Keratinocyte (primary cell): ENCODE data around the gene ZDHHC9. TPM values are rescaled to one million over a fixed set of nuclear protein-coding genes. Genes with fewer than 3 reads are reported as not detected.

ENCODE experiments used
- DNase-seq: peaks from one replicate; pipeline ENCODE4 v3.0.0-alpha.2; 2011; ENCODE audit warnings: low read depth, missing footprints, low spot score
- FAIRE-seq: peaks from 2 replicates; lab custom pipeline; 2011; peaks lifted over from hg19 to GRCh38; lab: Jason Lieb, UNC
- H2AFZ ChIP-seq: 2 replicates; pipeline ENCODE4 v1.6.0; 2012; ENCODE audit warnings: low read length, control low read depth, inconsistent platforms; ENCODE audit not compliant: control insufficient read depth
- H3K27ac ChIP-seq: 2 replicates; pipeline ENCODE4 v1.5.1; 2011; ENCODE audit warnings: low read length; ENCODE audit not compliant: control insufficient read depth, insufficient read depth
- H3K27me3 ChIP-seq: 3 replicates; pipeline ENCODE4 v1.6.0; 2011; ENCODE audit warnings: low read length; ENCODE audit not compliant: control insufficient read depth, insufficient read depth; ENCODE audit errors: extremely low read depth
- H3K36me3 ChIP-seq, 2 experiments: 2 replicates in 1 of 2; 3 replicates in 1 of 2; pipeline ENCODE4 v1.5.1; 2011; ENCODE audit warnings: low read length in 2 of 2, mild to moderate bottlenecking in 1 of 2; ENCODE audit not compliant: control insufficient read depth in 2 of 2, insufficient read depth in 2 of 2; ENCODE audit errors: extremely low read depth in 1 of 2
- H3K4me1 ChIP-seq: 3 replicates; pipeline ENCODE4 v1.5.1; 2011; ENCODE audit warnings: low read length; ENCODE audit not compliant: control insufficient read depth, insufficient read depth; ENCODE audit errors: extremely low read depth
- H3K4me2 ChIP-seq: 3 replicates; pipeline ENCODE4 v1.6.0; 2011; ENCODE audit warnings: low read depth, low read length; ENCODE audit not compliant: control insufficient read depth, insufficient read depth; ENCODE audit errors: extremely low read depth
- H3K4me3 ChIP-seq, 3 experiments: fragments of 200-600 bp in 1 of 3; sonication (generic) in 1 of 3; 2 replicates in 2 of 3; 3 replicates in 1 of 3; pipeline ENCODE4 v1.5.1; 2011 to 2016; ENCODE audit warnings: low read length in 3 of 3, mild to moderate bottlenecking in 3 of 3, control low read depth in 2 of 3, inconsistent platforms in 1 of 3, low read depth in 1 of 3, mixed read lengths in 1 of 3, mixed run types in 1 of 3, moderate library complexity in 1 of 3; ENCODE audit not compliant: control insufficient read depth in 2 of 3, insufficient read depth in 2 of 3; ENCODE audit errors: extremely low read depth in 1 of 3
- H3K79me2 ChIP-seq: 2 replicates; pipeline ENCODE4 v1.6.0; 2012; ENCODE audit warnings: low read length; ENCODE audit not compliant: control insufficient read depth, insufficient read depth
- H3K9ac ChIP-seq: 3 replicates; pipeline ENCODE4 v1.6.0; 2011; ENCODE audit warnings: low read length; ENCODE audit not compliant: control insufficient read depth, insufficient read depth; ENCODE audit errors: extremely low read depth
- H3K9me1 ChIP-seq: 3 replicates; pipeline ENCODE4 v1.6.0; 2011; ENCODE audit warnings: low read length; ENCODE audit not compliant: control insufficient read depth, insufficient read depth; ENCODE audit errors: extremely low read depth
- H3K9me3 ChIP-seq: 2 replicates; pipeline ENCODE4 v1.5.1; 2012; ENCODE audit warnings: low read depth, low read length; ENCODE audit not compliant: control insufficient read depth
- H4K20me1 ChIP-seq: 3 replicates; pipeline ENCODE4 v1.6.0; 2011; ENCODE audit warnings: low read length; ENCODE audit not compliant: control insufficient read depth, insufficient read depth; ENCODE audit errors: extremely low read depth
- CTCF ChIP-seq, 3 experiments: IDR thresholded peaks in 1 of 3; conservative IDR thresholded peaks in 1 of 3; optimal IDR thresholded peaks in 1 of 3; 2 replicates in 2 of 3; 3 replicates in 1 of 3; pipeline versions ENCODE3 to v1.5.1; 2011; ENCODE audit warnings: low read length in 3 of 3, mild to moderate bottlenecking in 3 of 3, moderate library complexity in 2 of 3, control low read depth in 1 of 3, inconsistent platforms in 1 of 3; ENCODE audit not compliant: insufficient read depth in 2 of 3; ENCODE audit errors: extremely low read depth in 1 of 3
- EZH2 ChIP-seq: IDR thresholded peaks from one replicate; pipeline ENCODE4 v1.6.1; 2012; ENCODE audit warnings: inconsistent platforms, mild to moderate bottlenecking, low read length, moderate library complexity
- dilution Hi-C: fragments of 300-500 bp; cut with MboI; formaldehyde crosslinking; loops from one replicate; pipeline ENCODE4 v1.7.0; 2020; ENCODE audit warnings: low sequenced_read_pairs; ENCODE audit not compliant: extremely low pct_ligation_motif_present
- polyA plus RNA-seq, 5 experiments: library from polyadenylated mRNA; depleted of rRNA in 3 of 5; stranded (reverse) in 3 of 5; stranded (forward) in 1 of 5; unstranded in 1 of 5; fragments of >200 nt; gene quantifications; 1 replicate in 1 of 5; 2 replicates in 3 of 5; 3 replicates in 1 of 5; pipeline versions ENCODE4 v1.2.1 to v1.2.3, GENCODE V29; 2011 to 2012; ENCODE audit warnings: missing spikeins in 2 of 5, low read depth in 1 of 5, low replicate concordance in 1 of 5

Gene ZDHHC9
- polyA plus RNA-seq, 1 donor (not counting 4 experiments of a cell fraction or from before 2014, with no cell fraction given): 30.0 TPM

GRCh38 chrX:129876771-129877305, 33.2 kb upstream of the ZDHHC9 start:
- no peaks in the 10 kb centered on the region for H3K36me3 ChIP-seq
- H3K27me3 ChIP-seq: no peaks in the 10 kb centered on the region
- no peak overlapping the region for H2AFZ ChIP-seq
- dilution Hi-C loops: no loop called here
- no peaks in the 10 kb centered on the region for H3K9me3 ChIP-seq
- no peaks in the 10 kb centered on the region for H4K20me1 ChIP-seq
- no peaks in the 10 kb centered on the region for H3K4me1 ChIP-seq
- no peak overlapping the region for H3K4me2 ChIP-seq
- DNase-seq (no peak), FAIRE-seq (no peak)
- no peaks in the 10 kb centered on the region for H3K79me2 ChIP-seq
- H3K27ac ChIP-seq: no peak overlapping the region
- no peaks in the 10 kb centered on the region for H3K9me1 ChIP-seq
- TF ChIP-seq EZH2 (no peak), CTCF (optimal IDR thresholded peaks at IDR 0.05 in 1 of 3, IDR thresholded peaks at IDR 0.05 in 1 of 3, conservative IDR thresholded peaks at IDR 0.05 in 1 of 3; ENCODE audit: extremely low read depth in 1 of 3, insufficient read depth in 2 of 3, low read length in 3 of 3) (no peak)
- H3K4me3 ChIP-seq: no peak overlapping the region
- H3K9ac ChIP-seq: no peak overlapping the region

- no peak for DNase-seq
- dilution Hi-C loops: no loop called here
Observed at GRCh38 chrX:129875669-129876068, 32.0 kb upstream of the ZDHHC9 start.

More at GRCh38 chrX:129875669-129876068, 32.0 kb upstream of the ZDHHC9 start:
- Histone ChIP-seq H3K4me1 (no peaks in the 10 kb centered on the region), H2AFZ (no peak overlapping the region), H3K9ac (no peak overlapping the region), H4K20me1 (no peaks in the 10 kb centered on the region), H3K9me3 (no peaks in the 10 kb centered on the region), H3K9me1 (no peaks in the 10 kb centered on the region), H3K27me3 (no peaks in the 10 kb centered on the region), H3K27ac (no peak overlapping the region), H3K36me3 (no peaks in the 10 kb centered on the region), H3K4me3 (no peak overlapping the region), H3K4me2 (no peak overlapping the region), H3K79me2 (no peaks in the 10 kb centered on the region)
- no peak for FAIRE-seq
- no peak for TF ChIP-seq EZH2
- no peak for TF ChIP-seq CTCF (optimal IDR thresholded peaks at IDR 0.05 in 1 of 3, IDR thresholded peaks at IDR 0.05 in 1 of 3, conservative IDR thresholded peaks at IDR 0.05 in 1 of 3; ENCODE audit: extremely low read depth in 1 of 3, insufficient read depth in 2 of 3, low read length in 3 of 3)
